SK-N-SH (cell line): ENCODE results near the gene SLC44A5. TPM values are rescaled to one million over a fixed set of nuclear protein-coding genes. Genes with fewer than 3 reads are reported as not detected.

Experiments used
- CTCF ChIA-PET: fragments of 300-600, 350-600 bp; formaldehyde crosslinking; extraction: SDS; loops from one replicate; lab custom pipeline; 2021; lab: Yijun Ruan, JAX
- POLR2A ChIA-PET: fragments of 350-600 bp; sonication (Branson Sonifier 250); formaldehyde crosslinking; extraction: SDS; loops from one replicate; lab custom pipeline; 2020; ENCODE audit warnings: antibody characterized with exemption, inconsistent platforms; lab: Yijun Ruan, JAX
- DNase-seq: peaks from one replicate; pipeline ENCODE4 v3.0.0; 2012
- H2AFZ ChIP-seq: fragments of 200-600 bp; sonication (generic); 2 replicates; pipeline ENCODE4 v1.8.1; 2016; ENCODE audit warnings: antibody characterized with exemption, mild to moderate bottlenecking, low read depth
- H3F3A ChIP-seq: fragments of 200-600 bp; sonication (generic); replicated peaks from 2 replicates; pipeline ENCODE3; 2016; ENCODE audit warnings: antibody characterized with exemption, mild to moderate bottlenecking; ENCODE audit not compliant: insufficient read depth
- H3K27ac ChIP-seq, 2 experiments: fragments of 200-500 bp in 1 of 2; fragments of 200-600 bp in 1 of 2; sonication (Bioruptor generic) in 1 of 2; sonication (generic), shearing (Covaris generic) in 1 of 2; 2 replicates each; pipeline versions ENCODE4 v1.5.1 to v1.6.1; 2014 to 2016; ENCODE audit warnings: low read depth in 2 of 2, inconsistent platforms in 1 of 2, low read length in 1 of 2, mild to moderate bottlenecking in 1 of 2, mixed read lengths in 1 of 2
- H3K27me3 ChIP-seq: fragments of 200-600 bp; sonication (generic), shearing (Covaris generic); 2 replicates; pipeline ENCODE4 v1.6.1; 2016; ENCODE audit warnings: mixed run types; ENCODE audit not compliant: insufficient read depth
- H3K36me3 ChIP-seq, 2 experiments: fragments of 200-500 bp in 1 of 2; fragments of 200-600 bp in 1 of 2; sonication (Bioruptor generic) in 1 of 2; sonication (generic) in 1 of 2; replicated peaks in 1 of 2; 2 replicates each; pipeline versions ENCODE3 to v1.5.1; 2014 to 2016; ENCODE audit warnings: low read length in 1 of 2, mild to moderate bottlenecking in 1 of 2; ENCODE audit not compliant: insufficient read depth in 2 of 2, control insufficient read depth in 1 of 2
- H3K4me1 ChIP-seq, 2 experiments: fragments of 200-500 bp in 1 of 2; fragments of 200-600 bp in 1 of 2; sonication (Bioruptor generic) in 1 of 2; sonication (generic), shearing (Covaris generic) in 1 of 2; 2 replicates each; pipeline versions ENCODE4 v1.5.1 to v1.6.1; 2014 to 2016; ENCODE audit warnings: low read depth in 1 of 2, low read length in 1 of 2, mixed run types in 1 of 2; ENCODE audit not compliant: insufficient read depth in 2 of 2, control insufficient read depth in 1 of 2
- H3K4me2 ChIP-seq: fragments of 200-600 bp; sonication (generic), shearing (Covaris generic); 2 replicates; pipeline ENCODE4 v1.6.1; 2017; ENCODE audit warnings: mixed run types
- H3K4me3 ChIP-seq, 2 experiments: fragments of 200-500 bp in 1 of 2; fragments of 200-600 bp in 1 of 2; sonication (Bioruptor generic) in 1 of 2; sonication (generic), shearing (Covaris generic) in 1 of 2; 2 replicates each; pipeline versions ENCODE4 v1.5.1 to v1.8.1; 2014 to 2016; ENCODE audit warnings: low read depth in 2 of 2, inconsistent platforms in 1 of 2, low read length in 1 of 2, mild to moderate bottlenecking in 1 of 2, mixed read lengths in 1 of 2, moderate library complexity in 1 of 2
- H3K79me2 ChIP-seq: fragments of 200-600 bp; sonication (generic); 2 replicates; pipeline ENCODE4 v1.8.1; 2017; ENCODE audit warnings: mild to moderate bottlenecking; ENCODE audit not compliant: insufficient read depth
- H3K9ac ChIP-seq: fragments of 200-600 bp; sonication (generic); 2 replicates; pipeline ENCODE4 v1.6.1; 2017; ENCODE audit warnings: mixed run types
- H3K9me2 ChIP-seq: fragments of 200-600 bp; sonication (generic); 2 replicates; pipeline ENCODE4 v1.6.1; 2017; ENCODE audit warnings: mixed run types
- H3K9me3 ChIP-seq: fragments of 200-600 bp; sonication (generic); 2 replicates; pipeline ENCODE4 v1.6.1; 2017; ENCODE audit warnings: mixed run types, mild to moderate bottlenecking, moderate library complexity
- H4K20me1 ChIP-seq: fragments of 200-600 bp; sonication (generic); 2 replicates; pipeline ENCODE4 v1.6.1; 2017; ENCODE audit warnings: mild to moderate bottlenecking, mixed run types; ENCODE audit not compliant: insufficient read depth
- ELF1 ChIP-seq: IDR thresholded peaks from 2 replicates; pipeline ENCODE4 v1.4.0; 2012
- EP300 ChIP-seq, 2 experiments: IDR thresholded peaks; 2 replicates each; pipeline versions ENCODE4 v1.4.0 to v1.6.1; 2012; ENCODE audit warnings: borderline replicate concordance in 1 of 2, low read depth in 1 of 2, low read length in 1 of 2
- FOXJ3 ChIP-seq: sonication (generic); formaldehyde crosslinking; IDR thresholded peaks from 2 replicates; pipeline ENCODE4 v1.5.1; 2020; ENCODE audit warnings: mild to moderate bottlenecking, missing genetic modification reagents
- GATA2 ChIP-seq: sonication (generic); formaldehyde crosslinking; IDR thresholded peaks from 2 replicates; pipeline ENCODE4 v1.5.0; 2020; ENCODE audit warnings: mild to moderate bottlenecking, missing genetic modification reagents
- MXI1 ChIP-seq: IDR thresholded peaks from 2 replicates; pipeline ENCODE4 v1.6.1; 2012; ENCODE audit warnings: mild to moderate bottlenecking, low read depth, low read length, improper control_type of control experiment
- NFIC ChIP-seq: IDR thresholded peaks from 2 replicates; pipeline ENCODE4 v1.4.0; 2012; ENCODE audit warnings: borderline replicate concordance
- RAD21 ChIP-seq: IDR thresholded peaks from 2 replicates; pipeline ENCODE4 v1.6.1; 2012; ENCODE audit warnings: mild to moderate bottlenecking, low read length
- RCOR1 ChIP-seq: fragments of 150-350 bp; IDR thresholded peaks from 2 replicates; pipeline ENCODE4 v1.6.1; 2017; ENCODE audit warnings: antibody characterized with exemption, low read length
- RFX5 ChIP-seq: IDR thresholded peaks from 2 replicates; pipeline ENCODE4 v1.6.1; 2012; ENCODE audit warnings: mild to moderate bottlenecking, improper control_type of control experiment, low read length
- TCF12 ChIP-seq: IDR thresholded peaks from 2 replicates; pipeline ENCODE4 v1.4.0; 2012
- YY1 ChIP-seq: IDR thresholded peaks from 2 replicates; pipeline ENCODE4 v1.4.0; 2012; ENCODE audit warnings: low read depth, mild to moderate bottlenecking
- WGBS: methylation state at CpG from one replicate; pipeline ENCODE4 v1.1.6; 2017; ENCODE audit warnings: low lambda C conversion rate; 5-methylcytosine and 5-hydroxymethylcytosine counted together
- polyA plus RNA-seq, 3 experiments: library from polyadenylated mRNA; depleted of rRNA; stranded (reverse); fragments of >200 nt; gene quantifications; 2 replicates each; pipeline ENCODE4 v1.2.3, GENCODE V29; 2012
- TF ChIP-seq, protein P1 (sequence below): IDR thresholded peaks from 2 replicates; pipeline ENCODE4 v1.4.0; 2012; ENCODE audit warnings: low read depth, borderline replicate concordance
- TF ChIP-seq, protein P2 (sequence below): IDR thresholded peaks from 2 replicates; pipeline ENCODE4; 2012
- TF ChIP-seq, protein P3 (sequence below): fragments of 150-350 bp; IDR thresholded peaks from 2 replicates; pipeline ENCODE4 v1.6.1; 2016; ENCODE audit warnings: mild to moderate bottlenecking, low read depth, low read length
- TF ChIP-seq, protein P4 (sequence below): fragments of 200-600 bp; sonication (generic); IDR thresholded peaks from 2 replicates; pipeline ENCODE4 v1.6.1; 2017; ENCODE audit warnings: antibody characterized with exemption, mild to moderate bottlenecking, moderate library complexity

The SLC44A5 gene
- polyA plus RNA-seq, 1 of the 3 experiments (the other 2 are of a cell fraction) = 4.9 TPM

DNA sequence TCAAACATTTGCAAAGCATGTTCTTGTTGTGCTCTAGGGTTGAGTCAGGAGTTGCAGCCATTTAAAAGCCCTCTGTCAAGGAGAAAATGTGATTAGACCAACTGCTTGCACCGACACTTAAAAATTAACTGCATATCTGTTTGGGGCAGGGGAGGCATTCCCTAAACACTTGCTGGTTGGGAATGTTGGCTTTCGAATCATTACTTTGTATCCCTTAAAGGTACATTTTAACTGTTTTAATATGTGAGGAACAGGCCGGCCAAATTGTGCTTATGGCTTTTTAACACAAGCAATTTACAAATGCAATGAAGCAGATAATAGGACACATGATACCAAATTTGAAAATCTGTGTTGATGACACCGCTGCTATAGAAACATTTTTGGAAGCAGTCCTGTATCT, 317.6 kb downstream of the SLC44A5 start:
- Histone ChIP-seq H3K9me2 (no peaks in the 10 kb centered on the region), H3K79me2 (no peaks in the 10 kb centered on the region), H3K36me3 (no peaks in the 10 kb centered on the region), H2AFZ (no peak overlapping the region), H4K20me1 (no peaks in the 10 kb centered on the region), H3K27me3 (no peaks in the 10 kb centered on the region), H3K4me3 (no peak overlapping the region), H3K9ac (no peak overlapping the region), H3K4me1 (peaks cover 0 to 2% of the 10 kb centered on the region in 2 experiments; a peak in 1 of 4 replicates), H3K27ac (peak overlapping the region in 1 of 2 experiments; percentile 80; a peak in 2 of 4 replicates), H3F3A (no peaks in the 10 kb centered on the region), H3K9me3 (no peaks in the 10 kb centered on the region), H3K4me2 (no peak overlapping the region)
- 48% methylated on average over 4 of the region's 4 CpGs for WGBS
- ChIA-PET POLR2A (no interaction called here), CTCF (no interaction called here)
- DNase-seq = peak; percentile 39
- TF ChIP-seq RCOR1 (peak; percentile 19; the same call in 1 of the 2 replicates), GATA2 (CRISPR knock-in tag) (peak; percentile 72), RFX5 (no peak), YY1 (no peak), NFIC (no peak), FOXJ3 (CRISPR knock-in tag) (no peak), EP300 (IDR thresholded peaks at IDR 0.05; ENCODE audit: borderline replicate concordance in 1 of 2, low read depth in 1 of 2, low read length in 1 of 2) (no peak), TCF12 (no peak), ELF1 (no peak), RAD21 (no peak), MXI1 (peak; percentile 78; the same call in 1 of the 2 replicates)
- TF ChIP-seq, protein P1, sequence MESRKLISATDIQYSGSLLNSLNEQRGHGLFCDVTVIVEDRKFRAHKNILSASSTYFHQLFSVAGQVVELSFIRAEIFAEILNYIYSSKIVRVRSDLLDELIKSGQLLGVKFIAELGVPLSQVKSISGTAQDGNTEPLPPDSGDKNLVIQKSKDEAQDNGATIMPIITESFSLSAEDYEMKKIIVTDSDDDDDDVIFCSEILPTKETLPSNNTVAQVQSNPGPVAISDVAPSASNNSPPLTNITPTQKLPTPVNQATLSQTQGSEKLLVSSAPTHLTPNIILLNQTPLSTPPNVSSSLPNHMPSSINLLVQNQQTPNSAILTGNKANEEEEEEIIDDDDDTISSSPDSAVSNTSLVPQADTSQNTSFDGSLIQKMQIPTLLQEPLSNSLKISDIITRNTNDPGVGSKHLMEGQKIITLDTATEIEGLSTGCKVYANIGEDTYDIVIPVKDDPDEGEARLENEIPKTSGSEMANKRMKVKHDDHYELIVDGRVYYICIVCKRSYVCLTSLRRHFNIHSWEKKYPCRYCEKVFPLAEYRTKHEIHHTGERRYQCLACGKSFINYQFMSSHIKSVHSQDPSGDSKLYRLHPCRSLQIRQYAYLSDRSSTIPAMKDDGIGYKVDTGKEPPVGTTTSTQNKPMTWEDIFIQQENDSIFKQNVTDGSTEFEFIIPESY = no peak
- TF ChIP-seq, protein P2, sequence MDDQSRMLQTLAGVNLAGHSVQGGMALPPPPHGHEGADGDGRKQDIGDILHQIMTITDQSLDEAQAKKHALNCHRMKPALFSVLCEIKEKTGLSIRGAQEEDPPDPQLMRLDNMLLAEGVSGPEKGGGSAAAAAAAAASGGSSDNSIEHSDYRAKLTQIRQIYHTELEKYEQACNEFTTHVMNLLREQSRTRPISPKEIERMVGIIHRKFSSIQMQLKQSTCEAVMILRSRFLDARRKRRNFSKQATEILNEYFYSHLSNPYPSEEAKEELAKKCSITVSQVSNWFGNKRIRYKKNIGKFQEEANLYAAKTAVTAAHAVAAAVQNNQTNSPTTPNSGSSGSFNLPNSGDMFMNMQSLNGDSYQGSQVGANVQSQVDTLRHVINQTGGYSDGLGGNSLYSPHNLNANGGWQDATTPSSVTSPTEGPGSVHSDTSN = no peak
- TF ChIP-seq, protein P3, sequence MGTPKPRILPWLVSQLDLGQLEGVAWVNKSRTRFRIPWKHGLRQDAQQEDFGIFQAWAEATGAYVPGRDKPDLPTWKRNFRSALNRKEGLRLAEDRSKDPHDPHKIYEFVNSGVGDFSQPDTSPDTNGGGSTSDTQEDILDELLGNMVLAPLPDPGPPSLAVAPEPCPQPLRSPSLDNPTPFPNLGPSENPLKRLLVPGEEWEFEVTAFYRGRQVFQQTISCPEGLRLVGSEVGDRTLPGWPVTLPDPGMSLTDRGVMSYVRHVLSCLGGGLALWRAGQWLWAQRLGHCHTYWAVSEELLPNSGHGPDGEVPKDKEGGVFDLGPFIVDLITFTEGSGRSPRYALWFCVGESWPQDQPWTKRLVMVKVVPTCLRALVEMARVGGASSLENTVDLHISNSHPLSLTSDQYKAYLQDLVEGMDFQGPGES = no peak
- TF ChIP-seq, protein P4, sequence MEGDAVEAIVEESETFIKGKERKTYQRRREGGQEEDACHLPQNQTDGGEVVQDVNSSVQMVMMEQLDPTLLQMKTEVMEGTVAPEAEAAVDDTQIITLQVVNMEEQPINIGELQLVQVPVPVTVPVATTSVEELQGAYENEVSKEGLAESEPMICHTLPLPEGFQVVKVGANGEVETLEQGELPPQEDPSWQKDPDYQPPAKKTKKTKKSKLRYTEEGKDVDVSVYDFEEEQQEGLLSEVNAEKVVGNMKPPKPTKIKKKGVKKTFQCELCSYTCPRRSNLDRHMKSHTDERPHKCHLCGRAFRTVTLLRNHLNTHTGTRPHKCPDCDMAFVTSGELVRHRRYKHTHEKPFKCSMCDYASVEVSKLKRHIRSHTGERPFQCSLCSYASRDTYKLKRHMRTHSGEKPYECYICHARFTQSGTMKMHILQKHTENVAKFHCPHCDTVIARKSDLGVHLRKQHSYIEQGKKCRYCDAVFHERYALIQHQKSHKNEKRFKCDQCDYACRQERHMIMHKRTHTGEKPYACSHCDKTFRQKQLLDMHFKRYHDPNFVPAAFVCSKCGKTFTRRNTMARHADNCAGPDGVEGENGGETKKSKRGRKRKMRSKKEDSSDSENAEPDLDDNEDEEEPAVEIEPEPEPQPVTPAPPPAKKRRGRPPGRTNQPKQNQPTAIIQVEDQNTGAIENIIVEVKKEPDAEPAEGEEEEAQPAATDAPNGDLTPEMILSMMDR = no peak
